Measurements from ENCODE around the gene BBX.
A peak's percentile ranks its signal among the peaks of the same experiment; 100 is the strongest.

Gene BBX

DNA sequence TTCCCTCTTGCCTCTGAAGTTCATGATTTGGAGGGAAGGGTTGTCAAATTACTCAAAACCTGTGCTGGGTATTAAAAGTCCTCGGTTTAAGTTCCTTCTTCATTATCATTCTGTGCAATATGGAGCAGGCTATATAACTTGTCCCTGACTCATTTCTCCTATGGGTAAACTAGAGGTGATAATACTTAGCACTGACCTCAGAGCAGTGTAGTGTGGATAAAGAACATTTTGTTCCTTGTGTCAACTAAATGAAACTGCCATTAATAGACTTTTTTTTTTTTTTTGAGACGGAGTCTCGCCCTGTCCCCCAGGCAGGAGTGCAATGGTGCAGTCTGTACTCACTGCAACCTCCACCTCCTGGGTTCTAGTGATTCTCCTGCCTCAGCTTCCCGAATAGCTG is 2.2 kb upstream of the BBX start:
- no peaks in the 10 kb centered on the region for H3K27me3 ChIP-seq (ENCODE audit: control insufficient read depth, insufficient read depth, low read length)
- H3K9me3 ChIP-seq (ENCODE audit: control insufficient read depth, insufficient read depth, low read length): no peaks in the 10 kb centered on the region
- H3K4me3 ChIP-seq (ENCODE audit: low read depth, low read length): no peak overlapping the region
- no peaks in the 10 kb centered on the region for H3K4me1 ChIP-seq (ENCODE audit: control insufficient read depth, insufficient read depth, low read length)
- H3K36me3 ChIP-seq (ENCODE audit: control insufficient read depth, insufficient read depth, low read length): no peaks in the 10 kb centered on the region
- no peak overlapping the region for H3K9ac ChIP-seq (ENCODE audit: low read depth, low read length)

DNA sequence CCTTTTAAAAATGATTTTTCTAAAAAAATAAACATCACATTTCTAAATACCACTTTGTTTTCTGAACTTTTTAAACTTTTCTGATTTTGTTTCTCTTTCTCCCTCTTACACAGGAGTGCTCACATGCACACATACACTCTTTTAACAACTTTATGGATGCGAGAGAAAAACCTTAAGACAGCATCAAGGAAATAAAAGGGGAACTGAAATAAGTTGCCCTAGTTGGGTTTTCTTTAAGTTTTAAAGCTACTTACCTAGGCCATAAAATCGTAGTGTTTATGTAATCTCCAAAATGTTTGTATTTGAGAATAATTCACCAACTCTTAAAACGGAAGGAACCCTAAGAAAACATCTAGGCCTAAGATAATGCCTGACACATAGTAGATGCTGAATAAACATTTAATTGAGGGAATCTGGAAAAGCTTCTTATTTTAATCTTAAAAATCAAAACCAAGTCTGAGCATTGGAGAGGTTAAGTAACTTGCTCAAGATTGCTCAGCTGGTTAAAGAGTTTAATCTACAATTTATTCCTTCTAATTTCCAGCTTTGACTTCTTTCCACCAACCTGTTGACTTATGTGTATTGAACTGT is 1.2 kb upstream of the BBX start:
- Histone ChIP-seq H3K9me3 (ENCODE audit: control insufficient read depth, insufficient read depth, low read length) (no peaks in the 10 kb centered on the region), H3K4me3 (ENCODE audit: low read depth, low read length) (no peak overlapping the region), H3K9ac (ENCODE audit: low read depth, low read length) (no peak overlapping the region), H3K4me1 (ENCODE audit: control insufficient read depth, insufficient read depth, low read length) (peaks cover 3% of the 10 kb centered on the region), H3K36me3 (ENCODE audit: control insufficient read depth, insufficient read depth, low read length) (no peaks in the 10 kb centered on the region), H3K27me3 (ENCODE audit: control insufficient read depth, insufficient read depth, low read length) (peaks cover 6% of the 10 kb centered on the region)

DNA sequence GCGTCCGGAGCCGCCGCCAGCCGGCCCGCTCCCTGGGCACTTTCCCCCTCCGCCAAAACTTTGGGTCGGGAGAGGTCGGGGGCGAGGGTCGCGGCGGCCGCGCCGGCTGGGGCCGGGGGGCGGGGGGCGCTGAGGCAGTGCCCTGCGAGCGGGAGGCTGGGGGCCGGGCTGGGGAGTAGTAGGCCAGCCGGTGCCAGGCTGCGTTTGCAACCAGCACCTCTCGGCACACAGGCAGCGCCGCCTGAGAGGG is 452 bp downstream of the BBX start:
- Histone ChIP-seq H3K36me3 (ENCODE audit: control insufficient read depth, insufficient read depth, low read length) (no peaks in the 10 kb centered on the region), H3K4me3 (ENCODE audit: low read depth, low read length) (peak overlapping the region; percentile 62), H3K4me1 (ENCODE audit: control insufficient read depth, insufficient read depth, low read length) (peaks cover 3% of the 10 kb centered on the region), H3K9me3 (ENCODE audit: control insufficient read depth, insufficient read depth, low read length) (no peaks in the 10 kb centered on the region), H3K9ac (ENCODE audit: low read depth, low read length) (no peak overlapping the region), H3K27me3 (ENCODE audit: control insufficient read depth, insufficient read depth, low read length) (peaks cover 6% of the 10 kb centered on the region)

DNA sequence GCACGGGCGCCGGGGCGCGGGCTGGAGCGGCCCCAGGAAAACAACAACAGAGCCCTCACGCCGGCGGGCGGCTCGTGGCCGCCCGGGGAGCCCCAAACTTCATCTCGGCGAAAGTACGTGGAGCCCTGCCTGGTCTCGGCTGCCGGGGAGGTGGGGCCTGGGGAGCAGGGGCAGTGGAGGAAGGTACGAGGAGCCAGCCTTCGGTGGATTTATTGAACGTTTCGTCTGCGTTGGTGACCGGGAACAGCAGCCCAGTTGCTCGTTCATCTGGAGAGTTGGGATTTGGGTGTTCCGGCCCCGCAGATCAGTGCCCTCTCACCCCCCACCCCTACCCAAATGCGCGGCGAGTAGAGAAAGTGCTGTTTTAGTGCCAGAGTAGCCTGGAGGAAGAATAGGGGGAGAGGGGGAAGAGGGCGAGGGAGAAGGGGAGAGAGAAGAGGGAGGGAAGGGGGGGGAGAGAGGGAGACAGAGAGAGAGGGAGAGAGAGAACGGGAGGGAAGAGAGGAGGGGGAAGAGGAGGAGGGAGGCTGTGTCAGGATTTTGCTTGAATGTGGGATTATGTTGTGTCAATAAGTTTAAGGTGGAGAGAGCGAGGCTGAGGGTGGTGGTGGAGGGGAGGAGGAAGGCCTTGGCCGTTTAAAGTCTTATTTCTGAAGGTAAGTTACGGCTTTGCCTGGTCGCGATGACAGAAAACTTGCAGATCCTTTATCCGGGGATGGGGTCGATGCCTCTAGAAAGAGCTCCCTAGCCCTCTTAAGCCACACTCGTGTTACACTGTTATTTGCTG is 970 bp downstream of the BBX start:
- Histone ChIP-seq H3K9me3 (ENCODE audit: control insufficient read depth, insufficient read depth, low read length) (no peaks in the 10 kb centered on the region), H3K36me3 (ENCODE audit: control insufficient read depth, insufficient read depth, low read length) (no peaks in the 10 kb centered on the region), H3K27me3 (ENCODE audit: control insufficient read depth, insufficient read depth, low read length) (peaks cover 6% of the 10 kb centered on the region), H3K9ac (ENCODE audit: low read depth, low read length) (peak overlapping the region; percentile 5), H3K4me1 (ENCODE audit: control insufficient read depth, insufficient read depth, low read length) (peaks cover 3% of the 10 kb centered on the region), H3K4me3 (ENCODE audit: low read depth, low read length) (peak overlapping the region; percentile 62)

DNA sequence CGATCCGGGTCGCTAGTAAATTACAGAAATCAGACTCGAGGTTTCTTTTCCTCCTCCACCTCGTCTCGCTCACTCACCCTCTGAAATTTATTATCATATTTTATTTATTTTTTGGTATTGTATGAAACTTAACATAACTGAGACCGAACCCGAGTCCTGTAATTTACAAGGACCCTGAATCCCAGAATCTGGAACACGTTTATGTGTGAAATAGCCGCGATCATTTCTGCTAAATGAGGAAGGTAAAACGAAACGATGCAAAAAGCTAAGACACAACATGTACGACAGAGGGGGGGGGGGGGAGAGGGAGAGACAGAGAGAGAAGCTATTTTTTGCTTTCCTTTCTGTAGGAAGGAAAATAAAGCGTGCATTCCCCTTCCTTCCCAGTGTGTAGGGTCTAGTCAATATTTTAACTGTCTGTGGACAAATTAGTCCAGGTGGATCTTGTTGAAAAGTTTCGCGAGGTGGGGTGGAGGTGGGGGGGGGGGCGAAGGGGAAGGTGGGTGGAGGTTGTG is 1.6 kb downstream of the BBX start:
- H3K27me3 ChIP-seq (ENCODE audit: control insufficient read depth, insufficient read depth, low read length): peaks cover 6% of the 10 kb centered on the region
- peaks cover 3% of the 10 kb centered on the region for H3K4me1 ChIP-seq (ENCODE audit: control insufficient read depth, insufficient read depth, low read length)
- peak overlapping the region; percentile 62 for H3K4me3 ChIP-seq (ENCODE audit: low read depth, low read length)
- H3K36me3 ChIP-seq (ENCODE audit: control insufficient read depth, insufficient read depth, low read length): no peaks in the 10 kb centered on the region
- H3K9me3 ChIP-seq (ENCODE audit: control insufficient read depth, insufficient read depth, low read length): no peaks in the 10 kb centered on the region
- H3K9ac ChIP-seq (ENCODE audit: low read depth, low read length): no peak overlapping the region

DNA sequence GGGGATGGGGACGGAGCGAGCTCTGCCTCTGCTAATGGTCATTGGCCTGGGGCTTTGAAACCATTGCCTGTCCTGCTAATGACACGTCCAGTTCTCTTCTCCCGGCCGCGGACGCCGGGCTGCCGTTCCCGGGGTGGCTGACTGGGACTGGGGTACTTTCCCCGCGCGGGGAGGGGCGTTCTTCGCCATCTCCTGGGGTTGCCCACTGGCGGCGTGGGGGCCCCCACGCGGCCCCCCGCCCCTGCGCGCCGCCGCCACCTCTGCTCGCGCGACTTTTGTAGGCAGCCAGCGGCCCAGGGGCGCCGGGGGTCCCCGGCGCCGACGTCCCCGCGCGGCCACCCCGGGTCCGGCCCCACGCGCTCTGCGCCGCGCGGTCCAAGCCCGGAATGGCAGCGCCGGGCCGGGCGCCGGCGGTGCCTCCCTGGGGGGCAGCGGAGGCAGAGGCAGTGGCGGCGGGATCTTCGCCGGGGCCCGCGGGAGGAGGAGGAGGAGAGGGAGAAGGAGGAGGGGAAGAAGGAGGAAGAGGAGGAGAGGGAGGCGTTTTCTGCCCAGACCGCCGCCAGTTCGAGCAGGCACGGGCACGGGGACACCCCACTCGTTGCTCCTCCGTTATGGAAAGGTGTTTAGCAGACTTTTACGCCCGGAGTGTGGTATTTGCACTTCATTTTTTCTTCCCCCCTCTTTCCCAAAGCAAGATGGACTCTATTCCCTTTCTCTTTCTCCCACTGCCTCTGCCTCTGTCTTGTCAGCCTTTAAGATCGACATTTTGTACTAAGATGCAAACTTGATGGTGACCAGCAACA is 2.3 kb downstream of the BBX start:
- Histone ChIP-seq H3K9ac (ENCODE audit: low read depth, low read length) (peak overlapping the region; percentile 56), H3K36me3 (ENCODE audit: control insufficient read depth, insufficient read depth, low read length) (no peaks in the 10 kb centered on the region), H3K27me3 (ENCODE audit: control insufficient read depth, insufficient read depth, low read length) (peaks cover 6% of the 10 kb centered on the region), H3K9me3 (ENCODE audit: control insufficient read depth, insufficient read depth, low read length) (no peaks in the 10 kb centered on the region), H3K4me3 (ENCODE audit: low read depth, low read length) (peak overlapping the region; percentile 62), H3K4me1 (ENCODE audit: control insufficient read depth, insufficient read depth, low read length) (peaks cover 3% of the 10 kb centered on the region)

DNA sequence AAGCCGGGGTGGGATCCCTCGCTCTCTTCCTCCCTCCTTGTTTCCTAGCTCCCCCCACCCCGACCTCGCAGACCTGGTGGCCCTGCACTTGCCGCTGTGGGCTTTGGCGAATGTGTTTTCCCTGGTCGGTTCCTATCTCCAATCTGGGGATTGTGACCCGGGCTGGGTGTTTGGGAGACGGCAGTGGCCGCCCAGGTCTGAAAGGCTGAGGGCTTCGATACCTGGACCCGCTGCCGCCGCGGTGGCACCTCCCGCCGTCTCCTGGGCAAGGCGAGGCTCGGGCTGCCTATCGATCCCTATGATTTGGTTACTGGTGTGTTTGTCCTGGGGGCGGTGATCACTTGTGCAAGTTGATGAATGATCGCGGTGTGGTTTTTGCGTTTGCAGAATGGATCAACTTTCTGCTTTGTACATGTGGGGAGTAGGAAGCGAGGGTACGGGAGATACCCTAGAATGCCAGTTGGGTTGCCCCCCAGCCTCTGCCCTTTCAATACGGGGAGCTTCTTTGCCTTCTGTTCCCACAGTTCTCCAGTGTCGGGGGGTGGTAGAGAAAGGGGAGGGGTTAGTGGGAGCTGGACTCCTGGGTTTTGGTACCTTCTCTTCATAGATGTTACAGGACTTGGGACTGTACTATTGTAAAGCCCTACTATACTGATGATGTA is 3.0 kb downstream of the BBX start:
- Histone ChIP-seq H3K9me3 (ENCODE audit: control insufficient read depth, insufficient read depth, low read length) (no peaks in the 10 kb centered on the region), H3K9ac (ENCODE audit: low read depth, low read length) (peak overlapping the region; percentile 56), H3K27me3 (ENCODE audit: control insufficient read depth, insufficient read depth, low read length) (peaks cover 6% of the 10 kb centered on the region), H3K36me3 (ENCODE audit: control insufficient read depth, insufficient read depth, low read length) (no peaks in the 10 kb centered on the region), H3K4me1 (ENCODE audit: control insufficient read depth, insufficient read depth, low read length) (peaks cover 3% of the 10 kb centered on the region), H3K4me3 (ENCODE audit: low read depth, low read length) (peak overlapping the region; percentile 62)

DNA sequence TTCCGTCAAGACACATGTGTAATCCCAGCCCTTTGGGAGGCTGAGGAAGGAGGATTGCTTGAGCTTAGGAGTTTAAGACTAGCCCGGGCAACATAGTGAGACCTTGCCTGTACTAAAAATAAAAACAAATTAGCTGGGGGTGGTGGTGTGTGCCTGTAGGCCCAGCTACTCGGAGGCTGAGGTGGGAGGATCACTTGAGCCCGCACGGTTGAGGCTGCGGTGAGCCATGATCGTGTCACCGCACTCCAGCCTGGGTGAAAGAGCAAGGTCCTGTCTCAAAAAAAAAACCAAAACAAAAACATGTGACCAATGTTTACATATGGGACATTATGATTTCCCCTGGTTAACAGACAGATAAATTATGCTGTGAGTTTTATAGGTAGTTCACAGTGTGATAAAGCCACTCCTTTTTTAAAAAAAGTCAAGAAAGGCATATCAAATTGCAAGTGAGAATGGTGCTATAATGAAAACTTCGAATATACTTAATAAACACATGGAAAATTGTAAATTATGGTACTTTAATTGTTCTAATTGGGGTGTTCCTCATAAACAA is 9.2 kb downstream of the BBX start:
- no peak overlapping the region for H3K9ac ChIP-seq (ENCODE audit: low read depth, low read length)
- H3K27me3 ChIP-seq (ENCODE audit: control insufficient read depth, insufficient read depth, low read length): no peaks in the 10 kb centered on the region
- no peaks in the 10 kb centered on the region for H3K9me3 ChIP-seq (ENCODE audit: control insufficient read depth, insufficient read depth, low read length)
- no peak overlapping the region for H3K4me3 ChIP-seq (ENCODE audit: low read depth, low read length)
- no peaks in the 10 kb centered on the region for H3K4me1 ChIP-seq (ENCODE audit: control insufficient read depth, insufficient read depth, low read length)
- H3K36me3 ChIP-seq (ENCODE audit: control insufficient read depth, insufficient read depth, low read length): no peaks in the 10 kb centered on the region

DNA sequence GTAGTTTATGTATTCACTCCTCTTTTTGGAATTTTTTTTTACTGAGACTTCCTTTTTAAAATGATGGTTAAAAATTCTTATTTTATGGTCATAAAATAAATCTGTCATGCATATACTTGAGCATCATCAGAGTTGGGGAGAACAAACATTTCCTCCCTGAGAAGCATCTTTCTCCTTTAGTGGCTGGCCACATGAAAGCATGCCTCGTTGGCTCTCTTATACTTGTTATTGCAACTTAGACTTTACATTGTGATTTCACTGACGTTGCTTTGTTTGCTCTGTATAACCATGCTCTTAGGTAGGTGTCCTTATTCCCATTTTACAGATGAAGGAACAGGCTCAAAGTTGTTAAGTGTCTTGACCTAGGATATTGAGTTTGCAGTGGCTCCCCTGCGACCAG is 18.1 kb downstream of the BBX start:
- Histone ChIP-seq H3K27me3 (ENCODE audit: control insufficient read depth, insufficient read depth, low read length) (no peaks in the 10 kb centered on the region), H3K4me3 (ENCODE audit: low read depth, low read length) (no peak overlapping the region), H3K4me1 (ENCODE audit: control insufficient read depth, insufficient read depth, low read length) (no peaks in the 10 kb centered on the region), H3K36me3 (ENCODE audit: control insufficient read depth, insufficient read depth, low read length) (no peaks in the 10 kb centered on the region), H3K9me3 (ENCODE audit: control insufficient read depth, insufficient read depth, low read length) (no peaks in the 10 kb centered on the region), H3K9ac (ENCODE audit: low read depth, low read length) (no peak overlapping the region)

DNA sequence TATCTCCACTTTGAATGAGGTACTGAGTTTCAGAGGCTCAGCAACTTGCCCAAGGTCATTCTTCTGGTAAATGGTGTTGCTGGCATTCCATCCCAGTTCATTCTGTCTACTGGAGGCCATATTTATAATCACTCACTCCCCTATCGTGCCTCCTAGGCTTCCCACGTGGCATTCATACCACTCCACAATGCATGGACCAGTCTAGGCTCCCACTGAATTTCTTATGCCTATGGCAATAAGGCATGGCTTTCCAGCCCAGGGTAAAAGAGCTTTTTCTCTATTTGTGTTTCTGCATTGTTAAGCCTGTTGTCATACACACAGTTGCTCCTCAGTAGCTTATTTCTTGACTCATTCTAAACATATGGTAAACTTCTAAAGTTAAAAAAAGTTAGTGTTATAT is 19.9 kb downstream of the BBX start:
- Histone ChIP-seq H3K4me1 (ENCODE audit: control insufficient read depth, insufficient read depth, low read length) (no peaks in the 10 kb centered on the region), H3K9ac (ENCODE audit: low read depth, low read length) (no peak overlapping the region), H3K36me3 (ENCODE audit: control insufficient read depth, insufficient read depth, low read length) (no peaks in the 10 kb centered on the region), H3K9me3 (ENCODE audit: control insufficient read depth, insufficient read depth, low read length) (no peaks in the 10 kb centered on the region), H3K4me3 (ENCODE audit: low read depth, low read length) (no peak overlapping the region), H3K27me3 (ENCODE audit: control insufficient read depth, insufficient read depth, low read length) (no peaks in the 10 kb centered on the region)

DNA sequence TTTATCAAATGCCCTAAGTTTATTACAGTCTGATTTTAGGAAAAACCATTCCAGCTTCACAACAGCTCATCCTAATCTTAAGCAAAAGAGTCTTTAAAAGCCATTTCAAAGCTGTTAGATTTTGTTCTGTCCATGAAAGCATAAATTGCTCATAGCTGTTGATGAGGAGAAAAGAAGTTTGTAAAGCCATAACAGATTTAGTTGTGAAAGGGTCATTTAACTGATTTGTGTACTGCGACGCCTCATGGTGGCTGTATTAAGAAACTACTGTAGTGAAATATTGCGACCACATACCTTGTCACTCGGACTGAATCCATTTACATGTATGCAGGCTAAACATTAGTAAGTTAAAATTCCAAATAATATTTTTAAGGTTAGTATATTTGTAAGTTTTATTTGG is 20.9 kb downstream of the BBX start:
- Histone ChIP-seq H3K9me3 (ENCODE audit: control insufficient read depth, insufficient read depth, low read length) (peaks cover 1% of the 10 kb centered on the region), H3K4me1 (ENCODE audit: control insufficient read depth, insufficient read depth, low read length) (no peaks in the 10 kb centered on the region), H3K9ac (ENCODE audit: low read depth, low read length) (no peak overlapping the region), H3K27me3 (ENCODE audit: control insufficient read depth, insufficient read depth, low read length) (no peaks in the 10 kb centered on the region), H3K4me3 (ENCODE audit: low read depth, low read length) (no peak overlapping the region), H3K36me3 (ENCODE audit: control insufficient read depth, insufficient read depth, low read length) (no peaks in the 10 kb centered on the region)
